SIG-M5 treated with dmso at 0.1 percent for 504 hours (cell line): ENCODE data around the gene POLR1A.

Experiments used
- DNase-seq: peaks from one replicate; lab custom pipeline; 2025; ENCODE audit not compliant: unreplicated experiment; lab: John Stamatoyannopoulos, UW

POLR1A gene

DNA sequence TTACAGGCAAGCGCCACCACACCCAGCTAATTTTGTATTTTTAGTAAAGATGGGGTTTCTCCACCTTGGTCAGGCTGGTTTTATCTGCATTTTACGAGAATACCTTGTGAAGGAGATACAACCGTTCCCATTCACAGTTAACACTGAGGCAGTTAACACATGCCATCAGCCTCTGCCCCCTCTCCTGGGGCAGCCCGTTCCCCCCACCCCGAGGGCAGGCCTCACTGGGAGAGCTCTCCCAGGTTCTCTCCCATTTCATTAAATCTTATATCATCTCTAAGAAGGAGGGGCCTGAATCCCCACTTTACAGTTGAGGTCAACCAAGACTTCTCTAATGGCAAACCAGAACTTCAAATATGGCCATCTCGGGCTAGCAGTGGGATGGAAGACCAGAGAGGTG, 121.9 kb downstream of the POLR1A start:
- DNase-seq: no peak

DNA sequence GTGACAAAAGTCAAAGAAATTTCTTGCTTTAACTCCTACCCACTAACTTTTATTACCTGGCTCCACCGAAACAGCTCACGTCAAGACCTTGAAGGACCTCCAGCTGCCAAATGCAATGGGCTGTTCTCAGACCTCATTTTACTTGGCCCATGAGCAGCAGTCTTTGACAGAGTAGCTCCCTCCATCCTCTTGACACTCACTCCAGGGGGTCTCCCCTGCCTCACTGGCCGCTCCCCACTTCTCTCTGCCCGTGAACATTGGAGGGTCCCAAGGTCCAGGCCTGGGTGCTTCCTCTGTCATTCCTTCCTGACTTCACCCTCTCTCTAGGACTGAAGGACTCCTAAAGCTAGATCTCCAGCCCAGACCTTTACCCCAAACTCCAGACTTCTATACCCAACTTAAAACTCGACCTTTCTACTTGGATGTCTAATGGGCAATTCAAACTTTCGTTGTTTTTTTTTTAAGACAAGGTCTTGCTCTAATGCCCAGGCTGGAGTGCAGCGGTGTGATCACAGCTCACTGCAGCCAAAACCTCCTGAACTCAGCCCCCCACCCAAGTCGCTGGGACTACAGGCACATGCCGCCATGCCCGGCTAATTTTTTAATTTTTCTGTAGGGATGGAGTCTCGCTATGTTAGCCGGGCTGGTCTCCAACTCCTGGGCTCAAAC, 124.0 kb downstream of the POLR1A start:
- no peak for DNase-seq

DNA sequence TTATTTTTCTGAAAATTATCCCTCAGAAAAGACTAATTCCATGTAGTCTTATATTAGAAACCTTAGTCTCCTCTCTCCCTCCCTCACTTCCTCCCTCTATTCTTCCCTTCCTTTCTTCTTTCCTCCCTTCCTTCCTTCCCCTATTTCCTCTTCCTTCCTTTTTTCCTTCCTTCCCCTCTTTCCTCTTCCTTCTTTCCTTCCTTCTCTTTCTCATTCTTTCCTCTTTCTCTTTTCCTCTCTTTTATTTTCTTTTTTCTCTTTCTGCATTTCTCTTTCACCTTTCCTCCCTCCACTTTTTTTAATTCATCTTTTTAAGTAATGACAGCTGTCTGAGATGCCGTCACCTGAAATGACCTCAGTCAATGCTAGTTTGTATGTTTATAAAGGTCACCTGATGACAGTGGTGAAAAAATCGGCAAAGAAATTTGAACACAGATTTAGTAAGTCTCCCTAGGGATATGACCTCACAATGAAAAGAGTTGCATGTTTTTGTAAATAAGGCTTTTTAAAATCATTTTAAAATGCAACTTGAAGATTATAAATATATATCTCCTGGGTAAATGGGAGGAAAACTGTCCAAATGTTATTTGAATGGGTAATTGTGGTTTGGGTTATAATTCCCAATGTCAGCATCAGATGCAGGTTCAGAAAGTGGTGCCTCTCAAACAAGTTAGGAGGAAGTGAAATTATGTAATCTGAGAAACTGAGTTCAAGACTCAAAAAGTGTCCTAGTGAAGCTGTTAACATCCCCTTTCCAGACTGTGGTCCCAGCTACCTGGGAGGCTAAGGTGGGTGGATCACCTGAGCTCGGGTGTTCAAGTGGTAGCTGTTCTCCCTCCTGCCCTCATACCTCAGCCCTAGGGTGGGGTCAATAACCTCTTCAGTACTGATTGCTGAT, 126.6 kb downstream of the POLR1A start:
- peak; percentile 18 for DNase-seq

DNA sequence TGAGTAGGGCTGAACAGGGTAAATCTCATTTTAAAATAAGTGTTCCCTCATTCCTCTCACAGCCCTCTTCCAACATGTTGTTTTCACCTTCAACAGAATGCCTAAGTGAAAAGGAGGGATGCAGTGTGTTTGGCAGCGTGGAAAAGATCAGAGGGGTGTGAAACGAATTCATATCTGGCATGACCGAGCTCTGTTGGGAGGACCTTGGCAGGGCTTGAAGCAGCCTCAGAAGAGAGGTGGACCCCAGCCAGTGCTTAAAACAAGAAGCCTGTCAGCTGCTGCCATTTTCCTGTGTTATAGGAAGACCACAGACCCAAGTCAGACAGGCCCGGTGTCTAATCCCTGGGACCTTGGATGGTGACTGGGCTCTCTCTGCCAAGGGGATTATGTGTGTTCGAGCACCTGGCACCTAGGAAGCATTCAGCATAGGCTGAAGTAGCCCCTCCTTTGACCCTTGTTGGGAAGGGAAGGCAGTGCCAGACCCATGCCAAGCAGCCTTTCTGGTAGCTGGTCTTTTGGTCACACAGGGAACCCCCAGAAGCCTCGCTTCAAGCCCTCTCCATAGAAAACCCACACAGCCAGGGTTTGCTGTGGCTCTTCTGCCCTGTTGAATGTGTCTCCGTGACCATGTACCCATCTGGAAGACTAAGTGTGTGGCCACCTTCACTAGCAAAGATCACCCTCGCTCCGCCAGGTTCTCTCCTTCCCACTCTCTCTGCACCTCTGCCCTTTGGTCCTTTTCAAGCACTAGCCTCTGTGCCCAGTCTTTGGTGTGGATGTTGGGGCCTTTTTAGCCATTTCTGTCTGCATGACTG, 129.4 kb downstream of the POLR1A start:
- DNase-seq: no peak

DNA sequence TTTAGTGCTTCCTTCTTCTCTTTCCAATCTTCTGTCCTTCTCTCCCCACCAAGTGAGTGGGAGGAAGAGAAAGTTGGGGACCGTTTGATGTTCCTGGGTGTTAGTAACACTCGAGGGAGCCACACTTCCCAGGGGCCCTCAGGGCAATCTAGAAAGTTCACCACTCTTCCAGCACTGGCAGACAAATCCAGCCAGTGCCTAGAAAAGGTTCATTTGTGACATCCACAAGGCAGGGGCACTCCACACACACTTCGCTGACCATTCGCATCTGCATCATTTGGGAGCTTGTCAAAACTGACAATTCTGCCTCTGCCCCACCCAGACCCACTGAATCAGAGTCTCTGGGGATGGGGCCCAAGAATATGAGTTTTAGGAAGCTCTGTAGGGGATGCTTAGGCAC, 130.1 kb downstream of the POLR1A start:
- no peak for DNase-seq

DNA sequence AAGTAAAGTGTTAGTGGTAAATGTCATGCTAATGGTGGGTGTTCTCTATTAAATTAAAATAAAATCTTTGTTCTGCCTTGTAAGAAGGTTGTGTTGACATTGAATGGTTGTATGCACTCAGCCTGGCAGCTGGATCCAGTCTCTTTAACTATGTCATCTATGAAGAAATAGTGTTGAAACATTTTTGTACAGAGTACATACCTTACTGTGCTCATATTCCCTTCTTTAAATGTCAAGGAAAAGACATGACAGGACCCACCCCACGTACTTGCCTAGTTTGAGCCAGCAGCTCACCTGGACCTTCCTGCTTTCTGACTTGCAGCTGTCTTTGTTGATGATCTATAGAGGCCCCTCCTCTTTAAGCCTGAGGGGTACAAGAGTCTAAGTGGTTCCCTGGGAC, 131.3 kb downstream of the POLR1A start:
- no peak for DNase-seq

DNA sequence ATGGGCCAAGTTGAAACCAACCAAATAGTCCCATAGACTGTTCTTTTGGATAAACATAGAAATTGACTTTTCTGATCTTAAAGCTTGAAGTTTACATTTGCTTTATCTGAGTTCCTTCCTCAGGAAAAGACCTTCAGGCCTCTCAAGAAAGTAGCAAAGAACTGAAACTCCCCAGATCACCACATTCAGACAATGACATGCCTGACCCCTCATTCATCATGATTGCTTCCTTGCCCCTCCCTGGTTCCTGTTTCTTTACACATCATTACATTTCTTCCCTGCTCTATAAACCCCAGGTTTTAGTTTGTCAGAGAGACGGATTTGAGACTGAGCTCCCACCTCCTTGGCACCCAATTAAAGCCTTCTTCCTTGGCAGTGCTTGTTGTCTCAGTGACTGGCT, 133.3 kb downstream of the POLR1A start:
- no peak for DNase-seq

DNA sequence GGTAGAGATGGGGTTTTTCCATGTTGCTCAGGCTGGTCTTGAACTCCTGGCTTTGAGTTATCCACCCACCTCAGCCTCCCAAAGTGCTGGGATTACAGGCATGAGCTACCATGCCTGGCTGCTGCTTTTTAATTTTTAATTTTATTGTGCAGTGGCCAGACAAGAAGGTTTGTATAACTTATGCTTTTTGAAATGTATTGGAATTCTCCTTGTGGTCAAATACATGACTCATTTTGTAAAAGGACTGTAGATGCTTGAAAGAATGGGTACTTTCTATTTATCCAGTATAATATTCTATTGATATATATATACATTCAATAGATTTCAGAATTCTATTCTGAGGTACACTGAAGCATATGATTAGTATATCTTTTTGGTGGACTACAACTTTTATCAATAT, 134.3 kb downstream of the POLR1A start:
- no peak for DNase-seq
